ENCODE data around the gene MCTS1.
"Not testable (repeated sequence)": the region's sequence is repeated elsewhere in the genome, so short reads cannot be mapped to it uniquely, and the experiment has no call there.

The MCTS1 gene

GRCh38 chrX:120629667-120630537 is 26.0 kb downstream of the MCTS1 start, which contains the start of gene C1GALT1C1:
Gene C1GALT1C1, minus strand, starts transcription at chrX:120630054. Its CDS starts 2,888 bp downstream, at chrX:120627166.
- DNase-seq, result peak; percentile 97

- DNase-seq, result no peak
Observed at GRCh38 chrX:120638619-120639018, 34.7 kb downstream of the MCTS1 start.

- no peak for DNase-seq
Observed at GRCh38 chrX:120642871-120643270, 39.0 kb downstream of the MCTS1 start.

- DNase-seq, result no peak
Observed at GRCh38 chrX:120647127-120647526, 43.2 kb downstream of the MCTS1 start.

GRCh38 chrX:120652256-120652655 is 48.4 kb downstream of the MCTS1 start:
- DNase-seq, result not testable (repeated sequence)

GRCh38 chrX:120653000-120653399 is 49.1 kb downstream of the MCTS1 start:
- DNase-seq, result peak; percentile 95

- peak; percentile 65 for DNase-seq
Observed at GRCh38 chrX:120660637-120661036, 56.7 kb downstream of the MCTS1 start.
